Central memory CD8-positive, alpha-beta T cell (primary cell): ENCODE results near the gene ARL5A.
"Not testable (repeated sequence)": the region's sequence is repeated elsewhere in the genome, so short reads cannot be mapped to it uniquely, and the experiment has no call there.

Source experiments
- ATAC-seq: fragments of 150-1000 bp; cut with Tn5 transposase; replicated peaks from 2 replicates; pipeline ENCODE4 v1.10.0; 2022; ENCODE audit warnings: mild to moderate bottlenecking, moderate FRiP score, moderate number of reproducible peaks; ENCODE audit not compliant: poor library complexity, severe bottlenecking; ENCODE audit errors: extremely low read depth
- DNase-seq, 2 donors: peaks; one replicate each; pipeline ENCODE4 v3.0.0; 2021; ENCODE audit warnings: low spot score in 2 of 2
- H3K27ac Mint-ChIP-seq: one replicate; pipeline ENCODE4 v1.8.0; 2022; ENCODE audit warnings: low read depth, mild to moderate bottlenecking, moderate library complexity, mixed read lengths
- H3K27me3 Mint-ChIP-seq: one replicate; pipeline ENCODE4 v1.8.0; 2022; ENCODE audit warnings: mixed read lengths
- H3K36me3 Mint-ChIP-seq: one replicate; pipeline ENCODE4 v1.8.0; 2022; ENCODE audit warnings: mild to moderate bottlenecking, moderate library complexity, mixed read lengths; ENCODE audit not compliant: insufficient read depth
- H3K4me1 Mint-ChIP-seq: one replicate; pipeline ENCODE4 v1.8.0; 2022; ENCODE audit warnings: mixed read lengths
- H3K4me3 Mint-ChIP-seq: one replicate; pipeline ENCODE4 v1.8.0; 2022; ENCODE audit warnings: mild to moderate bottlenecking, moderate library complexity, mixed read lengths
- H3K9me3 Mint-ChIP-seq: one replicate; pipeline ENCODE4 v1.8.0; 2022; ENCODE audit warnings: mixed read lengths

The ARL5A gene

DNA sequence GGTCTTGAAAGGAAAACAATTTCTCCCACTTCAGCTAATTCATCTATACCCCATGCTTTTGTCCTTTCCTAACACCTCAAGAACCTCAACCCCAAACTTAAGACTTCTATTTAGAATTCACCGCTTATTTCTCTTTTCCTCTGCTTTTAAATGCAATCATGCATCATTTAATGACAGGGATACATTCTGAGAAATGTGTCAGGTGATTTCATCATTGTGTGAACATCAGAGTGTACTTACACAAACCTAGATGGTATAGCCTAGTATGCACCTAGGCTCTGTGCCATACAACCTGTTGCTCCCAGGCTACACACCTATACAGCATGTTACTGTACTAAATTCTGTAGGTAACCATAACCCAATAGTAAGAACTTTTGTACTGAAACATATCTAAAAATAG lies 22.9 kb downstream of the ARL5A start:
- DNase-seq: no peak
- H3K36me3 Mint-ChIP-seq: peaks cover 24% of the 10 kb centered on the region
- no peaks in the 10 kb centered on the region for H3K27me3 Mint-ChIP-seq
- H3K9me3 Mint-ChIP-seq: no peaks in the 10 kb centered on the region
- no peak overlapping the region for H3K4me3 Mint-ChIP-seq
- ATAC-seq: no peak
- H3K27ac Mint-ChIP-seq: no peak overlapping the region
- no peaks in the 10 kb centered on the region for H3K4me1 Mint-ChIP-seq

DNA sequence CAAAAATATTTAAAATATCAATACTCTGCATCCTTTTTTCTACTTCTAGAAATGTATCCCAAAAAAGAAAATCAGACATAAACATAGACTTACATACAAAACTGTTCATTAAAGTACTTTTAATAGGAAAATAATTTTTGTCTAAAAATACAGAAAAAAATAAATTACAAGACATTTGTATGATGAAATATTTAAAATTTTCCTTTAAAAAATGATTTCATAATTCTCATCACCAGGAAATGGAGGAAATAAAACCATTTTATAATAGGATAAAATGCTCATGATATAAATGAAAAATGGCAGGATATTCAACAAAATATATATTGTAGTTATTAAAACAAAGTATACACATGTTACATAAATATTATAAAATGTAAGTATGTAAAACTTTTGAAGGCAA lies 24.4 kb downstream of the ARL5A start:
- Mint-ChIP-seq H3K9me3 (no peaks in the 10 kb centered on the region), H3K4me3 (no peak overlapping the region), H3K27ac (no peak overlapping the region), H3K36me3 (peaks cover 23% of the 10 kb centered on the region), H3K4me1 (no peaks in the 10 kb centered on the region), H3K27me3 (no peaks in the 10 kb centered on the region)
- ATAC-seq (no peak), DNase-seq (no peak)

DNA sequence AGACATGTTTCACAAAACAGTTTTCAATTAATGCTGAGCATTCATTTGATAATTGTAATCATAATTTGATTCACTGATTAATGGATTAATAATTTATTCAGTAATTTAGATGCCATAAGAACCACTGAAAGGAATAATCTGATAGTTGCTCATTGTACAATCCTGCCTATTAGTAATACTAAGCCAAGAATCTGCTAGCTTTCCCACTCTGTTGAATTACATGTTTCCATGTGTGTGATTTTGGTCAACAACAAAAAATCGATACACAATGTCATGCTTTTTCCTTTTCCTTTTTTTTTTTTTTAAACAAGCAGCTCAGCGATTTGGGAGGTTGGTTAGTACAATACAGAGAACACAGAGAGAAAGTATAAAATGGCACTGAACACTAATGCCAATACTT lies 25.9 kb downstream of the ARL5A start:
- Mint-ChIP-seq H3K9me3 (no peaks in the 10 kb centered on the region), H3K27ac (no peak overlapping the region), H3K4me3 (no peak overlapping the region), H3K27me3 (no peaks in the 10 kb centered on the region), H3K36me3 (peaks cover 23% of the 10 kb centered on the region), H3K4me1 (no peaks in the 10 kb centered on the region)
- ATAC-seq (no peak), DNase-seq (no peak)

DNA sequence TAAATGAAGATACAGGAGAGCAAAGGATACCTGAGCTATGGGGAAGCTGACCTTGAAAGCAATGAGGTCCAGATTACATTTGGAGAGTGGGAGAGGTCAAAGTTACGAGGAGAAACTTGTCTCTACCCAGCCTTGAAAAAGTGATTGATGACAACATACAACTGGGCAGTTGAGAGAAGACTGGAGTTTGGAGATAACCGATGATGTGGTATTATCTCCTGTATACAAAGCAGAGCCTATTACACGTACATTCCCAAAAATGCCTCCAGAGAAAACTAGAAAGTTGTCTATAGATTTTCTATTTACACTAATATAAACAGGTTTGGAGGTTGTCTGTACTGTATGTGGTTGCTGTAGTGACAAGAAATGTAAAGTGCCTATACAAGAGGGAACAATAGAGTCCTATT lies 28.3 kb downstream of the ARL5A start:
- DNase-seq: no peak
- H3K4me3 Mint-ChIP-seq: no peak overlapping the region
- peaks cover 23% of the 10 kb centered on the region for H3K36me3 Mint-ChIP-seq
- no peak overlapping the region for H3K27ac Mint-ChIP-seq
- ATAC-seq: no peak
- H3K4me1 Mint-ChIP-seq: peaks cover 6% of the 10 kb centered on the region
- H3K27me3 Mint-ChIP-seq: no peaks in the 10 kb centered on the region
- H3K9me3 Mint-ChIP-seq: no peaks in the 10 kb centered on the region

DNA sequence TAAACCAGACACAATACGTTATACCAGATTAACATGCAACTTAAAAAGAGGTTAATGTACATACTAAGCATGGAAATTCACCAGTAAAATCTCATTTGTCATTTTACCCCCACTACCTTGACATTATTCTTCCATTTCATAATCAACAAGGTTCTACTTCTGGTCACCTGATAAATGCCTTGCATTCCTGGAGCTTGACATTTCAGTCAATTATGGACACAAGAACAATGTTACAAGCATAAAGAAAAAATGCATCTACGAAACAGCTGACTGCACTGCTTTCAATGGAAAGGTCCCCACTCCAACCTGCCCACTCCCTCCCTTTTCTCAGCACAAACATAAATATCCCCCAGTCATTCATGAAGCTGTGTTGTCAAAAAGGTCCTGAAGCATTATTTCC lies 31.4 kb downstream of the ARL5A start:
- Mint-ChIP-seq H3K27ac (no peak overlapping the region), H3K4me3 (no peak overlapping the region), H3K27me3 (no peaks in the 10 kb centered on the region), H3K4me1 (peaks cover 6% of the 10 kb centered on the region), H3K36me3 (peaks cover 8% of the 10 kb centered on the region), H3K9me3 (no peaks in the 10 kb centered on the region)
- ATAC-seq (no peak), DNase-seq (no peak)

DNA sequence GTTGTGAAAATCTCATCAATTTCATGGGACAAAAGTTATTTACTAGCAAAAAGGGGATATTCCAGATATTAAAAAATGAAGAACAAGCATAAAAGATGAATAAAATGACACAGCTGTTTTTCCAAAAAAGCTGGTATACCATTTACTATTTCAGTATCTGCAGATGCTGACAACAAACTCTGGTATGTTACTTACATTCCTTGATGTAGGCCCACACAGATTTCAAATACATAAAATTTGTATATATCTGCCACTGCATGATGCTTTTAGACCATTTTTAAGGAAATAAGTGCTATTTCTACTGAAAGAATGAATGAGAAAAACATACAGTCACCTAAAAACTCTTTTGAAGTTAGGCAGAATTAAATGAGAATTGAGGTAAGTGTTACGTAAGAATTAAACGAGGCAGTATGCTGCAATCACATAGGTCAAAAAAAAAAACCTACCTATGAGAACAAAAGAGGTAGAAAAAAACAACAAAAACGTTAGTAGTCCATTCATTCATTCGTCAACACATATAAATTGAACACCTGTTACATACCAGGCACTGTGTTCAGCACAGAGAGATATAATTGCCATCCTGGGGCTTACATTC lies 32.5 kb downstream of the ARL5A start:
- Mint-ChIP-seq H3K36me3 (peaks cover 2% of the 10 kb centered on the region), H3K27ac (peak overlapping the region; percentile 64), H3K9me3 (no peaks in the 10 kb centered on the region), H3K4me1 (peaks cover 6% of the 10 kb centered on the region), H3K4me3 (no peak overlapping the region), H3K27me3 (no peaks in the 10 kb centered on the region)
- no peak for ATAC-seq
- no peak for DNase-seq

DNA sequence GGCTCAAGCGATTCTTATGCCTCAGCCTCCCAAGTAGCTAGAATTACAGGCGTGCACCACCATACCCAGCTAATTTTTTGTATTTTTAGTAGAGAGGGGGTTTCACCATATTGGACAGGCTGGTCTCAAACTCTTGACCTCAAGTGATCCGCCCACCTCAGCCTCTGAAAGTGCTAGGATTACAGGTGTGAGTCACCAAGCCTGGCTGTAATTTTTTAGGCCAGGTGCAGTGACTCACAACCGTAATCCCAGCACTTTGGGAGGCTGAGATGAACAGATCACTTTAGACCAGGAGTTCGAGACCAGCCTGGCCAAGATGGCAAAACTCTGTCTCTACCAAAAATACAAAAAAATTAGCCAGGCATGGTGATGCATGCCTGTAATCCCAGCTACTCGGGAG lies 33.8 kb downstream of the ARL5A start:
- H3K4me3 Mint-ChIP-seq, H3K36me3 Mint-ChIP-seq, H3K27me3 Mint-ChIP-seq, H3K9me3 Mint-ChIP-seq, DNase-seq, H3K27ac Mint-ChIP-seq, H3K4me1 Mint-ChIP-seq, ATAC-seq: not testable (repeated sequence)

DNA sequence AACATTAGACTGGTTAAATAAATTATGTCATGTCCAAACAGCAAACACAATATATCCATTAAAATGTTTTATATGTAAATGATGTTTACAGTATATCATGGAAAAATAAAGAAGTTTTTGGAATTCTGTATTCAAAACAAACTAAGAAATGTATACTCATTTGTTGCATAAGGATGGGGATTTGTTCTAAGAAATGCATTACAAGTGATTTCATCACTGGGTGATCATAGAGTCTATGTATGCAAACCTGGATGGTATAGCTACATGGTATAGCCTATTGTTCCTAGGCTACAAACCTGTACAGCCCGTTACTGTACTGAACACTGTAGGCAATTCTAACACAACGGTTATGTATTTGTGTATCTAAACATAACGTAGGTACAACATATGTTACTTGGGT lies 35.1 kb downstream of the ARL5A start:
- H3K27ac Mint-ChIP-seq: no peak overlapping the region
- DNase-seq: no peak
- no peaks in the 10 kb centered on the region for H3K27me3 Mint-ChIP-seq
- no peak overlapping the region for H3K4me3 Mint-ChIP-seq
- ATAC-seq: no peak
- no peaks in the 10 kb centered on the region for H3K9me3 Mint-ChIP-seq
- peaks cover 6% of the 10 kb centered on the region for H3K4me1 Mint-ChIP-seq
- no peaks in the 10 kb centered on the region for H3K36me3 Mint-ChIP-seq

DNA sequence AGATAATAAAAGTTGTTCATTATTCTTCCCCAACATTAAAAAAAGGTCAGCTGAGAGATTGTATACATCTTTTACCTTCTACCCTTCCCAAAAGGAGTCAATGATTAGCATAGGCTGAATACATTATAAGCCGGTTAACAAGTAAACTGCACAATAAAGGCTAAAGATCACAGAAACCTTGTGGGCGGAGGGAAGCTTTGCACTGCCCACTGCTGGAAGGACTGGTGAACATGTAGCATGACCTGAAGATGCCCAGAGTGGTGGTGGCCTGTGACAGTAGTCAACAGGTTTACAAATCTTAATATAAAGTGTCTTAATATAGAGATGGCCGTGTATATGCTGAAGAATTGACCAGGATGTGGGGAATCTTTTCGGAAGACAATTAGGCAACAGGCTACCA lies 35.6 kb downstream of the ARL5A start:
- Mint-ChIP-seq H3K27ac (no peak overlapping the region), H3K36me3 (no peaks in the 10 kb centered on the region), H3K4me3 (no peak overlapping the region), H3K9me3 (no peaks in the 10 kb centered on the region), H3K4me1 (peaks cover 6% of the 10 kb centered on the region), H3K27me3 (no peaks in the 10 kb centered on the region)
- ATAC-seq (no peak), DNase-seq (no peak)

DNA sequence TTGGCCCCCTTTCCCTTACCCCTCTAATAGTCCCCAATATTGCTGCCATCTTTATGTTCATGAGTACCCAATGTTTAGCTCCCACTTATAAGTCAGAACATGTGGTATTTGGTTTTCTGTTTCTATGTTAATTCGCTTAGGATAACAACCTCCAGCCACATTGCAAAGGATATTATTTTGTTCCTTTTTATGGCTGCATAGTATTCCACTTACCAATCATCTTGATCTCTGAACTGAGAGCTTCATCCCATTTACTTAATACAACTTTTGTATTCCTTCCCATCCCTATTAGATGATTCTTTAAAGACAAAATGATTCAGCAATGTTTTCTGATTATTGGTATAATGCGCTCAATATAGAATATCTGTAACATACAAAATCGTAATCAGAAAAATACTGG lies 36.7 kb downstream of the ARL5A start:
- Mint-ChIP-seq H3K4me3 (no peak overlapping the region), H3K4me1 (no peaks in the 10 kb centered on the region)

DNA sequence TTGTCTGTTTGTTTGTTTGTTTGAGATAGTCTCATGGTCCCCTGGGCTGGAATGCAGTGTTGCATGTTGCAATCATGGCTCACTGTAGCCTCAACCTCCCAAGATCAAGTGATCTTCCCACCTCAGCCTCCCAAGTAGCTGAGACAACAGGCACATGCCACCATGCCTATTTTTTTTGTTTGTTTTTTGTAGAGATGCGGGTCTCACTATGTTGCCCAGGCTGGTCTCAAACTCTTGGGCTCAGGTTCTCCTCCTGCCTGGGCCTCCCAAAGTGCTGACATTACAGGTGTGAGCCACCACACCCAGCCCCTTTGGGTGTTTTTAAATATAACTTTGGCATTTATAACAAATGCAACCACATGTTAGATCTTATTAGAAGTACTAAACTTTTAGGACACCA lies 37.5 kb downstream of the ARL5A start:
- no peaks in the 10 kb centered on the region for H3K36me3 Mint-ChIP-seq
- no peak overlapping the region for H3K27ac Mint-ChIP-seq
- ATAC-seq (no peak), DNase-seq (no peak)
- H3K27me3 Mint-ChIP-seq: no peaks in the 10 kb centered on the region
- no peaks in the 10 kb centered on the region for H3K9me3 Mint-ChIP-seq
- no peak overlapping the region for H3K4me3 Mint-ChIP-seq
- H3K4me1 Mint-ChIP-seq: no peaks in the 10 kb centered on the region

More for the DNA sequence above, 36.7 kb downstream of the ARL5A start:
- DNase-seq: no peak
- H3K36me3 Mint-ChIP-seq: no peaks in the 10 kb centered on the region
- H3K27ac Mint-ChIP-seq: no peak overlapping the region
- H3K27me3 Mint-ChIP-seq: no peaks in the 10 kb centered on the region
- H3K9me3 Mint-ChIP-seq: no peaks in the 10 kb centered on the region
- no peak for ATAC-seq

DNA sequence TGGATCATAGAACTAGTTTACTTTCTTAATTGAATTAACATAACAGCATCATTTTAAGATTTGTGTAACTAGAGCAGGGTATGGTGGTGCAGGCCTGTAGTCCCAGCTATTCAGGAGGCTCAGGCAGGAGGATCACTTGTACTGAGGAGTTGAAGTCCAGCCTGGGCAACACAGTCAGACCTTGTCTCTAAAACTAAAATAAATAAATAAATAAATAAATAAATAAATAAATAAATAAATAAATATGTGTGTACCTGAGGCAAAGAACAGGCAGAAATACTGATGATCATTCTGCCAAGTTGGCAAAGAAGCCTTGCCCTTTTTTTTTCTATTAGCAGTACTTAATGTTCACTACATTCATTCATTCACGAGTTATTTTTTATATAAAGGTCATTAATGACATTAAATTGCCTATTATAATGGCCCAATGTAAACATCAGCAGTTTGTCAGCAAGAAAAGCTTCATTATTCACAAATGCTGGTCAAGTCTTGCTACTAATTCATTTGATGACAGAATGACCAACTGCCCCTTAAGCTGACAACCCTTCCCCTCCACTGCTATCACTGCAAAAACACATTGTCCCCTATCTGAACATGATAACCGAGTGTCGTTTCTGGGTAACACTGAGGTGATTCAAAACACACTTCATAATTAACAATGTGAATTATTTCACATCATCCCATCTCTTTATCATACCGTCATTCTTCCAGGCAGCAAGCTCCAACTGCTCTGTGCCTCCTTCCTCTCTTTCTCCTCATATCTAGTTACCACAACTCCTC lies 39.0 kb downstream of the ARL5A start:
- Mint-ChIP-seq H3K4me1 (no peaks in the 10 kb centered on the region), H3K9me3 (no peaks in the 10 kb centered on the region), H3K4me3 (no peak overlapping the region), H3K27ac (no peak overlapping the region), H3K27me3 (no peaks in the 10 kb centered on the region), H3K36me3 (no peaks in the 10 kb centered on the region)
- ATAC-seq: no peak
- no peak for DNase-seq

DNA sequence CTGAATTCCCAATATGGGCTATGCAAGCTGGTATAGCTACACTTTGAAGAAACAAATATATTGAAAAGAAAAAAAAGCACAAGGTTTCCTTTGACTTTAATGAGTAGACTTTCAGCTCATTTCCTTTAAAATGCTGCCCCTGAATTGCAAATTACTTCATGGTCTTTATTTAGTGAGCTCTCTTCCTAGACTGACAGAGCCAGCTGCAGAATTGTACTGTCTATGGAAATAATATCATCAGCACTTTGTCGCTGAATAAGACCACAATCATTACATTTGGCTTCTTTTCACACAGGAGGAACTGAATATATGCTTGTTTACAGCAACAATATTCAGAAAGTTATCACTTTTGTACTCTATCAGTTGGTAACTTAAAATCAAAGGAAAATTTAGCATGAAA lies 41.7 kb downstream of the ARL5A start:
- no peak overlapping the region for H3K27ac Mint-ChIP-seq
- H3K9me3 Mint-ChIP-seq: no peaks in the 10 kb centered on the region
- H3K27me3 Mint-ChIP-seq: no peaks in the 10 kb centered on the region
- DNase-seq: no peak
- ATAC-seq: no peak
- H3K36me3 Mint-ChIP-seq: no peaks in the 10 kb centered on the region
- no peaks in the 10 kb centered on the region for H3K4me1 Mint-ChIP-seq
- no peak overlapping the region for H3K4me3 Mint-ChIP-seq
